ENCODE data around the gene TTF1. TPM values are rescaled to one million over a fixed set of nuclear protein-coding genes. Genes with fewer than 3 reads are reported as not detected.

The TTF1 gene
- polyA plus RNA-seq, 1 experiment: 5.9 TPM

DNA sequence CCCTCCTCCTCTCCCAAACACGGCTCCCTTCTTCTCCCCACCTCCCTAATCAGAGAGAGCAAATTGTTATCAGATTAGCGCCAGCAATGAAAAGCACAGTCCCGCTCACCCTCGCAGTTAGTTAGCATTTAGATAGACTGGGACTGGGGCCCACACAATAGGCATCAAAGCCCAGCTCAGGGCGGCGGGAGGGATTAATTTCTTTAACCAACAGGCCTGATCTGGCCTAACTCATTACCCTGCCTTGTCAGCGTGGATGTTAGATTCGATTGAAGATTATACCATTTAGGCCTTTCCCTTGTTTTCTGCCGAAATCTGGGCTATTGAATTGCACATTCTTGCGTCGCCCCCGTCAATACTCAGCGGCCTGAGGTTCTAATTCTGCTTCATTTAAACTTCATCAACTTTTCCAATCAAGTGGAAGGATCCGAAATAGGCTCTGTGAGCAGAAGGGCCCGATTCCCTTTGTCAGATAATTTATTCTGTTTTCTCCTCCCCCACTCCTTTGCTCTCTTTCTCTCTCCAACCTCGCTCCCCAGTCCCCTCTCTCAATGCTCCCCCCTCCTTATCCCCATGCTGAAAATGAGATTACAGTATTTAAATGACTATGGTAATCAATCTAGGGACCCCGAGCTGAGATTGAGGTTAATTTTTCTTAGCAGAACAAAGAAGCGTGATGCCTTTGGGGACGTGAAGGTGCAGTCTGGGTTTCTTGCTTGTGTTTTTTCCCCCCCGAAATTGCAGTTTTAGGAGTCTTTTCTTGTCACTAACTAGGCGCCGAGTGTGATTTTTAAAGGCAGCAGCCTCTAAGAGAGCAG is 18.4 kb upstream of the TTF1 start:
- ChIA-PET CTCF (no interaction called here), POLR2A (no interaction called here)
- TF ChIP-seq, protein P1, sequence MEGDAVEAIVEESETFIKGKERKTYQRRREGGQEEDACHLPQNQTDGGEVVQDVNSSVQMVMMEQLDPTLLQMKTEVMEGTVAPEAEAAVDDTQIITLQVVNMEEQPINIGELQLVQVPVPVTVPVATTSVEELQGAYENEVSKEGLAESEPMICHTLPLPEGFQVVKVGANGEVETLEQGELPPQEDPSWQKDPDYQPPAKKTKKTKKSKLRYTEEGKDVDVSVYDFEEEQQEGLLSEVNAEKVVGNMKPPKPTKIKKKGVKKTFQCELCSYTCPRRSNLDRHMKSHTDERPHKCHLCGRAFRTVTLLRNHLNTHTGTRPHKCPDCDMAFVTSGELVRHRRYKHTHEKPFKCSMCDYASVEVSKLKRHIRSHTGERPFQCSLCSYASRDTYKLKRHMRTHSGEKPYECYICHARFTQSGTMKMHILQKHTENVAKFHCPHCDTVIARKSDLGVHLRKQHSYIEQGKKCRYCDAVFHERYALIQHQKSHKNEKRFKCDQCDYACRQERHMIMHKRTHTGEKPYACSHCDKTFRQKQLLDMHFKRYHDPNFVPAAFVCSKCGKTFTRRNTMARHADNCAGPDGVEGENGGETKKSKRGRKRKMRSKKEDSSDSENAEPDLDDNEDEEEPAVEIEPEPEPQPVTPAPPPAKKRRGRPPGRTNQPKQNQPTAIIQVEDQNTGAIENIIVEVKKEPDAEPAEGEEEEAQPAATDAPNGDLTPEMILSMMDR (IDR thresholded peaks at IDR 0.05; ENCODE audit: insufficient read depth, low read depth, low read length): no peak
- H3K4me3 ChIP-seq (ENCODE audit: low read depth, low read length): no peak overlapping the region
- H3K36me3 ChIP-seq (ENCODE audit: control insufficient read depth, insufficient read depth, low read length): no peaks in the 10 kb centered on the region
- no peak for DNase-seq (ENCODE audit: low read depth)
- H3K27me3 ChIP-seq (ENCODE audit: control insufficient read depth, insufficient read depth, low read length): peaks cover 39% of the 10 kb centered on the region

DNA sequence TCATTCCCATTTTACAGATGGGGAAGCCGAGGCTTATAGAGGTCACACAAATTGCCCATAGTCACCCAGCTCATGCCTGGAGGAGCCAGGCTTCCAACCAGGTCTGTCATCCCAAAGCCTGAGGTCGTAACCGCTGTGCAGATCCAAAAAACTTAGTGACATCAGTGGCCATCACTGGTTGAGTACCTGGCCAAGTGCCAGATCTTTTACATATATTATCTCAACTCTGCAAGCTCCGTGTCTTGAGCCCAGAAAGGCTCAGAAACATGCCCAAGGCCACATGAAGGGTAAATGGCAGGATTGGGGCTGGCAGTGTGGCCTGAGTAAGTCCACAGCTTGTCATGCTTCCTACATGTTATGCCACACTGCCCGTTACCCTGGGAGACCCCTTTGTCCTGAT is 16.9 kb upstream of the TTF1 start:
- ChIA-PET CTCF (interaction anchor here (1.3 kb wide), 1 partner anchor 13 kb away, joined by 6 read pairs; the partner anchor contains the start of gene CFAP77), POLR2A (interaction anchor here (0.6 kb wide), 1 partner anchor 137 kb away, joined by 3 read pairs; no protein-coding TSS in a partner anchor)
- Histone ChIP-seq H3K4me3 (ENCODE audit: low read depth, low read length) (no peak overlapping the region), H3K27me3 (ENCODE audit: control insufficient read depth, insufficient read depth, low read length) (peaks cover 39% of the 10 kb centered on the region), H3K36me3 (ENCODE audit: control insufficient read depth, insufficient read depth, low read length) (no peaks in the 10 kb centered on the region)
- TF ChIP-seq, protein P1 (IDR thresholded peaks at IDR 0.05; ENCODE audit: insufficient read depth, low read depth, low read length): no peak
- no peak for DNase-seq (ENCODE audit: low read depth)

DNA sequence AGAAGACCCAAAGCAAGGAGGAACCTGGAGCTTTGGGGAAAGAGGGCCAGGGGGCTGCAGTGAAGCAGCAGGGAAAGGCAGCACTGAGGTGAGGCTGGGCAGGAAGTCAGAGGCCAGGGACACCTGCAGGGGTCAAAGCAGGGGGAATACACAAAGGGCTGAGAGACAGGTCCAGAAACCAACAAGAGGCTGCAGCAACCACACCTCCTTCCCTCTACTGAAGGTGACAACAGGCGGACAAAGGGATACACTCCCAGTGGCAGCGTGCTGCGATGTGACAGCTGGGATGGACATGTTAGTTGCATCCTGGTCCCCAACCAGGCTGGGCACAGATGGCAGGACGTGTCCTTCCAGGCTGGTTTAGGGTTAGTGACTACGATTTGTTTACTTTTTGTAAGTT is 15.9 kb upstream of the TTF1 start:
- TF ChIP-seq, protein P1 (IDR thresholded peaks at IDR 0.05; ENCODE audit: insufficient read depth, low read depth, low read length): no peak
- no peaks in the 10 kb centered on the region for H3K36me3 ChIP-seq (ENCODE audit: control insufficient read depth, insufficient read depth, low read length)
- no peak overlapping the region for H3K4me3 ChIP-seq (ENCODE audit: low read depth, low read length)
- ChIA-PET POLR2A (no interaction called here), CTCF (interaction anchor here (1.3 to 1.4 kb wide), 2 partner anchors 10 to 12 kb away, joined by 4 to 6 read pairs; partner anchors contain the start of gene CFAP77)
- DNase-seq (ENCODE audit: low read depth): no peak
- H3K27me3 ChIP-seq (ENCODE audit: control insufficient read depth, insufficient read depth, low read length): peaks cover 37% of the 10 kb centered on the region

DNA sequence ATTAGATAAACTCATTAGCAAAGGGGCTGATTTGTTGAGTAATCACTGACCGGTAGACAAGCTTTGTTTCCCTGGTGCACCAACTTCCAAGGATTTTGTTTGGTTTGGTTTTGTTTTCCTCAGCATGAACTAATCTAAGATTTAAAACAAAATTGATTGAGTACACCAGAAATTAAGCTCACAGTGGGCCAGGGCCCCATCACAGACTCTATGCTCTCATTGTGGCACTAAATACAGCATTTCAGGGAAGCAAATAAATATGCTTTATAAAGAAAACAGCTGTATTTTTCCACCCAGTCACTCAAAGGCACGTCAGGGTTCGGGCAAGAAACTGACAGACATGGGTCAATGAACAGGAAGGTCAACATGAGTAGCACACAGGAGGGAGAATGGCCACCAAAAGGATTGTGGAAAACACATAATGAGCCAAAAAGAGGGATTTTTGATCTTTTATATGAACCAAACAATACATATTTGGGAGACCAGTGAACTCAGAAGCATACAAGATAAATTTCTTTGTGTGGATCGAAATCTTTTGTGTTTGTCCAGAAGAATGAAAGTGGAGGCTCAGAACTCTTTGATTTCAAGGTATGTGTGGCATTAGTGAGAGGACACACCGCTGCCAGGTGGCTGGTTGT is 12.2 kb upstream of the TTF1 start:
- POLR2A ChIA-PET: no interaction called here
- no peaks in the 10 kb centered on the region for H3K36me3 ChIP-seq (ENCODE audit: control insufficient read depth, insufficient read depth, low read length)
- peaks cover 38% of the 10 kb centered on the region for H3K27me3 ChIP-seq (ENCODE audit: control insufficient read depth, insufficient read depth, low read length)
- H3K4me3 ChIP-seq (ENCODE audit: low read depth, low read length): no peak overlapping the region
- CTCF ChIA-PET: no interaction called here
- TF ChIP-seq, protein P1 (IDR thresholded peaks at IDR 0.05; ENCODE audit: insufficient read depth, low read depth, low read length): no peak
- DNase-seq (ENCODE audit: low read depth): no peak

DNA sequence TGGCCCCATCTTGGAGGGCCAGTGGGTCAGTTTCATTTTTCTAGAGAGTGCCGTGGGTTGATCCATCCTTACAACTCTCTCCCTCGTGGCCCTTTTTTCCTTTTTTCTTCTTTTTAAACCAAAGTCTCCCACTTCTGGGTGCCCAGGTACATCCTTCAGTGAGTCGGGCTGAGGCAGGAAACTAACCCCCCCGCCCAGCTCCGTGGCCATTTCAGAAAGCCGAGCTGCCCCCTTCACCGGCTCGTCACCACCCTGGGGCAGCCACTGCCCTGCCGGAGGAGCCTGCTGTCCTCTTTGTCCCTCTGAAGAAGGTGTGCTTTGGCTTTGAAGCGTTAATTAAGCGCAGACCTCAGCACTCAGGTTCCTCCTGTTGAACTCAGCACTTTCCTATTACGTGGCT is 8.5 kb upstream of the TTF1 start:
- H3K4me3 ChIP-seq (ENCODE audit: low read depth, low read length): no peak overlapping the region
- no peak for DNase-seq (ENCODE audit: low read depth)
- H3K36me3 ChIP-seq (ENCODE audit: control insufficient read depth, insufficient read depth, low read length): no peaks in the 10 kb centered on the region
- ChIA-PET POLR2A (no interaction called here), CTCF (interaction anchor here (1.0 to 2.2 kb wide), 3 partner anchors 160 to 487 kb away, joined by 3 to 10 read pairs (median 4); no protein-coding TSS in a partner anchor)
- TF ChIP-seq, protein P1 (IDR thresholded peaks at IDR 0.05; ENCODE audit: insufficient read depth, low read depth, low read length): no peak
- H3K27me3 ChIP-seq (ENCODE audit: control insufficient read depth, insufficient read depth, low read length): peaks cover 43% of the 10 kb centered on the region
